ENCODE measurements around the gene CYB561. TPM values are rescaled to one million over a fixed set of nuclear protein-coding genes. Genes with fewer than 3 reads are reported as not detected.

Gene CYB561
- total RNA-seq, 1 experiment from 2014 or later: 29.1 TPM

DNA sequence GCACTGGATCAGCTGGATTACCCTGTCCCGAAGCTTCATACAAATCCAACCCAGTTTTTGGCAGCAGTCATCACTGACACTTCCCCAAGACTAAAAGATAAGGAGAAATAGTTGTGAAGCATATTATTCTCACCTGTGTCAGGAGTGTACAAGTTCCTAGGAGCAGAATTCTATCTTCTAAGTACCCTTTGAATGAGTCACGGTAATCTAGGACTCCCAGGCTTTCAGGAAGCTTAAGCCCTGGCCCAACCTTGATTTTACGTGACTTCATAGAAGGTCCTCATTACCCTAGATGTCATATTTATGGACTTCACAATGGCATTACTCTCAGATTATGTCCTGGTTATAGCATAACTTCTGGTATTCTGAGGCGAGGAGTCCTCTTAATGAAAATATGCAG, 31.9 kb downstream of the CYB561 start:
- Histone ChIP-seq H3K4me3 (ENCODE audit: low read depth, low read length, poor library complexity, severe bottlenecking) (no peak overlapping the region), H3K9me3 (ENCODE audit: low read depth, low read length, poor library complexity, severe bottlenecking) (no peaks in the 10 kb centered on the region), H3K36me3 (ENCODE audit: insufficient read depth, low read length, poor library complexity, severe bottlenecking) (no peaks in the 10 kb centered on the region), H3K27me3 (replicated peaks; ENCODE audit: insufficient read depth, low read depth, low read length, poor library complexity) (no peaks in the 10 kb centered on the region), H3K27ac (ENCODE audit: low read depth, low read length, poor library complexity, severe bottlenecking) (no peak overlapping the region), H3K4me1 (ENCODE audit: insufficient read depth, low read length, poor library complexity, severe bottlenecking) (no peaks in the 10 kb centered on the region)
- BruUV-seq (replicated peaks): no TSS peak
- ChIA-PET CTCF (no interaction called here), POLR2A (ENCODE audit: low non-redundant PET) (no interaction called here)
- intact Hi-C loops (cut with micrococcal nuclease; ENCODE audit: unreplicated experiment): no loop called here
- TF ChIP-seq EZH2 (IDR thresholded peaks at IDR 0.05; ENCODE audit: borderline replicate concordance, low read depth, low read length, poor library complexity, severe bottlenecking): no peak
- TF ChIP-seq, protein P1, sequence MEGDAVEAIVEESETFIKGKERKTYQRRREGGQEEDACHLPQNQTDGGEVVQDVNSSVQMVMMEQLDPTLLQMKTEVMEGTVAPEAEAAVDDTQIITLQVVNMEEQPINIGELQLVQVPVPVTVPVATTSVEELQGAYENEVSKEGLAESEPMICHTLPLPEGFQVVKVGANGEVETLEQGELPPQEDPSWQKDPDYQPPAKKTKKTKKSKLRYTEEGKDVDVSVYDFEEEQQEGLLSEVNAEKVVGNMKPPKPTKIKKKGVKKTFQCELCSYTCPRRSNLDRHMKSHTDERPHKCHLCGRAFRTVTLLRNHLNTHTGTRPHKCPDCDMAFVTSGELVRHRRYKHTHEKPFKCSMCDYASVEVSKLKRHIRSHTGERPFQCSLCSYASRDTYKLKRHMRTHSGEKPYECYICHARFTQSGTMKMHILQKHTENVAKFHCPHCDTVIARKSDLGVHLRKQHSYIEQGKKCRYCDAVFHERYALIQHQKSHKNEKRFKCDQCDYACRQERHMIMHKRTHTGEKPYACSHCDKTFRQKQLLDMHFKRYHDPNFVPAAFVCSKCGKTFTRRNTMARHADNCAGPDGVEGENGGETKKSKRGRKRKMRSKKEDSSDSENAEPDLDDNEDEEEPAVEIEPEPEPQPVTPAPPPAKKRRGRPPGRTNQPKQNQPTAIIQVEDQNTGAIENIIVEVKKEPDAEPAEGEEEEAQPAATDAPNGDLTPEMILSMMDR (conservative IDR thresholded peaks at IDR 0.05; ENCODE audit: low read depth, low read length): no peak
- no peak for DNase-seq (ENCODE audit: low spot score)

DNA sequence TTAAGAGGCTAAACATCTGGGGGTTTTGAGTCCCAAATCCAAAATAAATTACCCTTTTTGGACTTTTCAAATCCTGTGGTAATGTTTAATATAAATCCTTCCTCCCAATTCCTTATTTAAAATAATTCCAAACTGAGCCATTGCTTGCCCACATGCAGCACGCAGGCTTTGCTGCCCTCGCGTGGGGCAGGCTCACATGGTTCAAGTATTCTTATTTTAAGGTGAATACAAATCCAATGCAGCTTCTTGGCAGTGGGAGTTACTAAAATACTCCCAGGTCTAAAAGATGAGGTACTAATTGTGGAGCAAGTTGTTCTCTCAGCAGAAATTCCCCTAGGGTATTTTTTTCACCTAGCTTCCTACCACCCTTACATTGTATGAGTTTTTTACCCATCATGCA, 33.0 kb downstream of the CYB561 start:
- DNase-seq (ENCODE audit: low spot score): no peak
- H3K4me3 ChIP-seq (ENCODE audit: low read depth, low read length, poor library complexity, severe bottlenecking): no peak overlapping the region
- BruUV-seq (replicated peaks): no TSS peak
- CTCF ChIA-PET: no interaction called here
- no peaks in the 10 kb centered on the region for H3K27me3 ChIP-seq (replicated peaks; ENCODE audit: insufficient read depth, low read depth, low read length, poor library complexity)
- intact Hi-C loops (cut with micrococcal nuclease; ENCODE audit: unreplicated experiment): no loop called here
- H3K4me1 ChIP-seq (ENCODE audit: insufficient read depth, low read length, poor library complexity, severe bottlenecking): no peaks in the 10 kb centered on the region
- no peak overlapping the region for H3K27ac ChIP-seq (ENCODE audit: low read depth, low read length, poor library complexity, severe bottlenecking)
- no peak for TF ChIP-seq EZH2 (IDR thresholded peaks at IDR 0.05; ENCODE audit: borderline replicate concordance, low read depth, low read length, poor library complexity, severe bottlenecking)
- TF ChIP-seq, protein P1 (conservative IDR thresholded peaks at IDR 0.05; ENCODE audit: low read depth, low read length): no peak
- H3K9me3 ChIP-seq (ENCODE audit: low read depth, low read length, poor library complexity, severe bottlenecking): no peaks in the 10 kb centered on the region
- no peaks in the 10 kb centered on the region for H3K36me3 ChIP-seq (ENCODE audit: insufficient read depth, low read length, poor library complexity, severe bottlenecking)
- POLR2A ChIA-PET (ENCODE audit: low non-redundant PET): no interaction called here

DNA sequence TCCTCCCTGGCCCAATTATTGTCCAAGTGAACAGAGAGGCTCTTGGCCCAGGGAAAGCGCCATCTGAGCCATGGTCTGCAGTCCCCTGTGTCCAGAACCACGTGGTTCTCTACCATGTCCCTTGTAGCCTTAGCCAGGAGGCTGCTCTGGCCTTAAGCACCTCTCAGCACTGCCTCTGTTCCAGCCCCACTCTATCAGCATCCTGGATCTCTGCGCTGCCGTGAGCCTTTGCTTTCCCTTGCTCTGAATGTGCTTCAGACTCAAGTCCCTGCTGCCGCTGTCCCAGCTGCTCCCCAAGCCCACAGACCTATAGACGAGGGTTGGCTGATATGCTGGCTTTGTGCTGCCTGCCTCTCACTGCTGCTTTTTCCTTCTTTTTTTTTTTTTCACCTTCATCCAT, 33.9 kb downstream of the CYB561 start:
- BruUV-seq (replicated peaks): no TSS peak
- H3K27ac ChIP-seq (ENCODE audit: low read depth, low read length, poor library complexity, severe bottlenecking): no peak overlapping the region
- no peak for DNase-seq (ENCODE audit: low spot score)
- no peak for TF ChIP-seq EZH2 (IDR thresholded peaks at IDR 0.05; ENCODE audit: borderline replicate concordance, low read depth, low read length, poor library complexity, severe bottlenecking)
- TF ChIP-seq, protein P1 (conservative IDR thresholded peaks at IDR 0.05; ENCODE audit: low read depth, low read length): no peak
- intact Hi-C loops (cut with micrococcal nuclease; ENCODE audit: unreplicated experiment): no loop called here
- H3K9me3 ChIP-seq (ENCODE audit: low read depth, low read length, poor library complexity, severe bottlenecking): no peaks in the 10 kb centered on the region
- H3K36me3 ChIP-seq (ENCODE audit: insufficient read depth, low read length, poor library complexity, severe bottlenecking): no peaks in the 10 kb centered on the region
- no peak overlapping the region for H3K4me3 ChIP-seq (ENCODE audit: low read depth, low read length, poor library complexity, severe bottlenecking)
- H3K27me3 ChIP-seq (replicated peaks; ENCODE audit: insufficient read depth, low read depth, low read length, poor library complexity): no peaks in the 10 kb centered on the region
- CTCF ChIA-PET: no interaction called here
- H3K4me1 ChIP-seq (ENCODE audit: insufficient read depth, low read length, poor library complexity, severe bottlenecking): no peaks in the 10 kb centered on the region
- POLR2A ChIA-PET (ENCODE audit: low non-redundant PET): no interaction called here

All from A673 (cell line).